ENCODE data around the gene EAF2.

EAF2 gene

GRCh38 chr3:121863801-121864200 lies 28.8 kb downstream of the EAF2 start:
- DNase-seq = no peak

GRCh38 chr3:121869736-121870135 lies 34.7 kb downstream of the EAF2 start:
- DNase-seq = no peak

GRCh38 chr3:121870717-121871116 lies 35.7 kb downstream of the EAF2 start:
- DNase-seq = no peak

DNA sequence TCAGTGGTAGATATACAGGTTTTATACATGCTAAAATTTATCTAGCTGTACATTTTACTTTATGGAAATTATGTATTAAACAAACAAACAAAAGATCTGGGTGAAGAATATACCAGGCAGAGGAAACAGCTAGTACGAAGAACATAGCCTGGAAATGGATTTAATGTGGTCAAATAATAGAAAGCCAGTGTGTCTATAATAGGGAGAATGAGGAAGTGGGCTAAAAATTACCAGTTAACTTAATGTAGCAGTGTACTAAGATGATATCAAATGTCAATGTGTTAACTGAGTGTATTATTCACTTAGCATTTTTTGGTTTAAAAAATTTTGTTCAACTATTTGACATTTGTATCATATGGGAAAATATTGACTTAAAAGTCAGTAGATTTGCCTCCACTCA lies 36.4 kb downstream of the EAF2 start:
- no peak for DNase-seq

DNA sequence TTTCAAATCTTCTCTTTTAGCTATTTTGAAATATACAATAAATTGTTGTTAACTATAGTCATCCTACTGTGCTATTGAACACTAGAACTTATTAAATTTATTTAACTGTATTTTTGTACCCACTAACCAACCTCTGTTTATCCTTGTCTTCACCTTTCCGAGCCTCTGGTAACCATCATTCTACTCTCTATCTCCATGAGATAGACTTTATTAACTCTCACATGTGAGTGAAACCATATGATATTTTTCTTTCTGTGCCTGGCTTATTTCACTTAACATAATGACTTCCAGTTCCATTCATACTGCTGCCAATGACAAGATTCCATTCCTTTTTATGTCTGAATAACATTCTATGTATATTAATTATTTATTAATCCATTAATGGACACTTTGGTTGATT lies 43.4 kb downstream of the EAF2 start:
- DNase-seq = no peak

- DNase-seq = no peak
Measured at GRCh38 chr3:121883507-121883906, 48.5 kb downstream of the EAF2 start.

DNA sequence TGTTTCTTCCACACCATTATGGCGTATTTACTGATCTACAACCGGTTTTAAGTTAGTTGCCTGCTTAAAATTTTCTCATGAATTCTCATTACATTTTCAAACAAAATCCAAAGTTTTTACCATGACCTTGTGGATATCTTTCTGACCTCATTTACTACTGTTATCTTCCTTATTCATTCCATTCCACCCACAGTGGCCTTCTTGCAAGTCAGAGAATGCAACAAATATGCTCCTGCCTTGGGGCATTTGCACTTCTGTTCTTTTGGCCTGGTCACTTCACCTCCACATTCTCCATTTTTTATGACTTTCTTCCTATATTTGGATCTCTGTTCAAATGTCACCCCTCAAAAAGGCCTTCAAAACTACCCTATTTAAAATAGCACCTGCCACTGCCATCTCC lies 50.4 kb downstream of the EAF2 start:
- no peak for DNase-seq

GRCh38 chr3:121894301-121894990 lies 59.4 kb downstream of the EAF2 start, which contains the start of gene SLC15A2:
TSS of gene SLC15A2 (plus strand) at chr3:121894401. CDS start at chr3:121894477, 76 bp downstream.
- no peak for DNase-seq

- DNase-seq = no peak
Measured at GRCh38 chr3:121895121-121895520, 60.1 kb downstream of the EAF2 start.

GRCh38 chr3:121895736-121896135 lies 60.7 kb downstream of the EAF2 start:
- no peak for DNase-seq

- DNase-seq = no peak
Measured at GRCh38 chr3:121896823-121897222, 61.8 kb downstream of the EAF2 start.

GRCh38 chr3:121897296-121897695 lies 62.3 kb downstream of the EAF2 start:
- DNase-seq = no peak

DNA sequence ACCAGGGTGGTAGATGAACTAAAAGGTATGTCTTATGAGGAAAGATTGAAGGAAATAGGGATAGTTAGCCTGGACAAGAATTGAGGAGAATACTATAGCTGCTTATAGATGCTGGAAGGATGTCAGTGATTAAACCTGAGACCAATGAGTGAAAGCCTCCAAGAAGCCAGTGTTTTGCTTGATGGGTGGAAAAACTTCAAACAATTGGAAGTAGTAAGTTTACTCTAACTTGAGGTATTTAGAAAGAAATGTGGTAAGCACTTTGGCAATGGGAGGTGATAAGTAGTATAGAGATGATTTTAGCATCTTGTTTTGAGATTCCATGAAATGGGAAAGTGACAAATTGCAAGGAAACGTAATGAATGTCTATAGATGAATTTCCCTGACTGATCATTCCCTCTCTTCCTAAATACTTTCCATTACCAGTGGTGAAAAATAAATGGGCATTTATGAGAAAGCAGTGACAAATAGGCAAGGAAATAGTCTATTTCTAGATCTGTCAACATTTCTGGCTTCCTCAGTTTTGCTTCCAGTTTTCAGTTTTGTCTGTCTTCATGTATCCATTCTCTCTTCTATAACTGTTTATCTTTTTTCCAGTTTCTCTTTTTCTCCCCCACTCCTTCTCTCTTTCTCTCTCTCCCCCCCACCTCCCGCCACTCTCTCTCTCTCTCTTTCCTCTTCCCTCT lies 78.4 kb downstream of the EAF2 start:
- DNase-seq = no peak

DNA sequence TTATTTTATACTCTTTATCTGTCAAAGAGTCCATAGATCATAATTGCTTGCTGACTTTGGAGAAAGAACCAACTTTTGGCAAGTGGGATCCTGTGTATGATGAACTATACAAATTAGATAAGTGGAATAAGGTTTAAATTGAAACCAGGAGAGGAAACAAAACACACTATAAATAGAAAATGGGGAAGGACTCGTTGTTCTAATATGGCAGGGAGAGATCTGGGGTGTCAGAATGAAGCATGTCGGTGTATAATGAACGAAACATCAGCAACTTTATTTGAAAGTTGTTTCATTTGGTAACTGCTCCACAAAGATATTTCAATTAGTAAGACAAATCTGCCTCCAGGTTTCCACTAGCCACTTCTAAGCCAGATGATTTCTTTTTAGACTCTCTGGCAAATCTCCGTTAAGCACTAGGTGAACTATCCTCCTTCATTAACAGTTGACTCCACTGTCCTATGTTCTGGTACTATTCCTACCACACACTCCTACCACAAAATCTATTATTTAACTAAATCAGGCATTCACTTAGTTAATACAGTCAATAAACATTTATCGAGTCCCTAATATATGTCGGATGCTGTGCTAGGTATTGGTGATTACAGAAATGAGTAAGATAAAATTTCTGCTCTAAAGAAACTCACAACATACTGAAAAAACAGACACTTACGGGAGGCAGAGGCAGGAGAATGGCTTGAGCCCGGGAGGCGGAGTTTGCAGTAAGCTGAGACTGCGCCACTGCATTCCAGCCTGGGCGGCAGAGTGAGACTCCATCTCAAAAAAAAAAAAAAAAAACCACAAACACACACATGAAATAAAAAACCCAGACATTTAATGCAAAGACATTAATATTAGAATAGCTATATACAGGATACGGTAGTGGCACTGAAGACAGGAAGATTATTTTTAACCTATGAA lies 79.3 kb downstream of the EAF2 start:
- DNase-seq = no peak

DNA sequence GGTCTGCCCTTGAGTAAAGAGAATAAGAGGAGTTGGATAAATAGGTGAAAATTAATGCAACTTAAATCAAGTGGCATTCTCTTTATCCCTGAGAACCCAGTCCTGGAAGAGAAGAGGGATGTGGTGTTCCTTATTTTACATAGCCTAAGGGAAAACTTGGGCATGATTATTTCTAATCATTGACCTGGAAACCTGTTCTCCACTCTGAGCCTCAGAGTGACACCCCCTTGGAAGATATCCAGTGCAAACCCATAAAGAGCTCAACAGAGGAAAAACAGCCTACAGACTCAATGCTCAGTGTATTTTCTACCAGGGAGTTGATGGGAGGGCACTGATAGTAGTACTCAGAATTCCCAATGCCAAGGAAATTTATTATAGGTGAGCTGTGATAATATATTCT lies 81.2 kb downstream of the EAF2 start:
- no peak for DNase-seq

GRCh38 chr3:121918779-121919483 lies 83.9 kb downstream of the EAF2 start:
- no peak for DNase-seq

DNA sequence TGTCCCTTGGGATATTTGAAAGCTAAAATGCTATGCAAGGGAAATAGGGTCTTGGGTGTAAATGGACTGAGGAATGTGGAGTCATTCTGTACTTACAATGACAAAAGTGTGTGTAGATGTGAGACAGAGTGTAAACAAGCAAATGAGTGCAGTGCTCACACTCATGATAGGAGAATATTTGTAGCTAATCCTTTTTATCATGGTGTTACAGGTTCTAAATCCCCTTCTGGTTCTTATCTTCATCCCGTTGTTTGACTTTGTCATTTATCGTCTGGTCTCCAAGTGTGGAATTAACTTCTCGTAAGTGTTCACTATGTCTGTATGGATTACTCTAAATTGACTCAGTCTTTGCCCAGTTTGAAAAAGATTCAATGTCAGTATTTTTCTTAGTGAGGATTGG lies 89.7 kb downstream of the EAF2 start:
- DNase-seq = no peak

GRCh38 chr3:121926380-121926779 lies 91.4 kb downstream of the EAF2 start:
- DNase-seq = no peak

Measured in CD4-positive, alpha-beta T cell treated with Interleukin-15 for 1 hour (primary cell).